HCT116 (cell line): ENCODE results near the gene HIPK2. TPM values are rescaled to one million over a fixed set of nuclear protein-coding genes. Genes with fewer than 3 reads are reported as not detected.

ENCODE experiments used
- ATAC-seq: fragments of 200-7000 bp; cut with Tn5 transposase; 2 replicates; pipeline ENCODE4 v1.9.1; 2020; ENCODE audit warnings: mild to moderate bottlenecking, moderate library complexity
- BruUV-seq: library from RNA; stranded (reverse); fragments of 400-500 nt; replicated peaks from 2 replicates; lab custom pipeline; 2021; lab: Mats Ljungman, UMichigan
- CTCF ChIA-PET: fragments of 300-600 bp; sonication (Branson Sonifier 250); formaldehyde crosslinking; loops from one replicate; lab custom pipeline; 2021; ENCODE audit warnings: antibody characterized with exemption; lab: Charles Lee
- POLR2A ChIA-PET: fragments of 300-600, 350-600 bp; sonication (Branson Sonifier 250); formaldehyde crosslinking; loops from one replicate; lab custom pipeline; 2021; ENCODE audit warnings: antibody characterized with exemption; lab: Charles Lee
- RAD21 ChIA-PET, 2 experiments: fragments of 300-600 bp; sonication (Branson Sonifier 250); formaldehyde crosslinking; loops; one replicate each; lab custom pipeline; 2023; ENCODE audit warnings: low total read pairs in 2 of 2; ENCODE audit not compliant: uncharacterized antibody in 2 of 2, unreplicated experiment in 2 of 2, low non-redundant PET in 1 of 2; lab: Charles Lee
- DNase-seq: peaks from one replicate; pipeline ENCODE4 v3.0.0-alpha.2; 2010; ENCODE audit warnings: low read depth, low spot score
- H2AFZ ChIP-seq: fragments of 200-600 bp; shearing (Covaris generic), sonication (generic); 2 replicates; pipeline ENCODE4 v1.6.1; 2017; ENCODE audit warnings: low read depth, mixed run types, mixed read lengths, antibody characterized with exemption, low read length; ENCODE audit not compliant: poor library complexity, severe bottlenecking
- H3K27ac ChIP-seq: 2 replicates; pipeline ENCODE4 v1.5.1; 2012; ENCODE audit warnings: low read depth, low read length
- H3K27me3 ChIP-seq: fragments of 200-600 bp; sonication (generic); 2 replicates; pipeline ENCODE4 v1.6.1; 2016; ENCODE audit warnings: mixed run types, low read length, mixed read lengths; ENCODE audit not compliant: insufficient read depth
- H3K36me3 ChIP-seq, 2 experiments: fragments of 200-500 bp in 1 of 2; fragments of 200-600 bp in 1 of 2; sonication (Bioruptor generic) in 1 of 2; sonication (generic) in 1 of 2; 2 replicates each; pipeline versions ENCODE4 v1.5.1 to v1.6.1; 2014 to 2016; ENCODE audit warnings: low read length in 2 of 2, inconsistent platforms in 1 of 2, mixed read lengths in 1 of 2, mixed run types in 1 of 2; ENCODE audit not compliant: insufficient read depth in 2 of 2, control insufficient read depth in 1 of 2
- H3K4me1 ChIP-seq, 2 experiments: fragments of 200-600 bp in 1 of 2; sonication (generic) in 1 of 2; 2 replicates each; pipeline versions ENCODE4 v1.5.1 to v1.6.1; 2012 to 2017; ENCODE audit warnings: low read length in 2 of 2, inconsistent platforms in 1 of 2, mild to moderate bottlenecking in 1 of 2, mixed read lengths in 1 of 2, mixed run types in 1 of 2, moderate library complexity in 1 of 2; ENCODE audit not compliant: insufficient read depth in 2 of 2, control insufficient read depth in 1 of 2
- H3K4me2 ChIP-seq: fragments of 200-600 bp; sonication (generic); 2 replicates; pipeline ENCODE4 v1.6.1; 2017; ENCODE audit warnings: mixed run types, low read length, mixed read lengths
- H3K4me3 ChIP-seq, 2 experiments: fragments of 200-600 bp in 1 of 2; sonication (generic) in 1 of 2; replicated peaks in 1 of 2; 2 replicates each; pipeline ENCODE4 v1.5.1; 2011 to 2016; ENCODE audit warnings: low read length in 2 of 2, control low read depth in 1 of 2, low read depth in 1 of 2, mild to moderate bottlenecking in 1 of 2, mixed read lengths in 1 of 2, mixed run types in 1 of 2
- H3K79me2 ChIP-seq: fragments of 200-600 bp; sonication (generic); 2 replicates; pipeline ENCODE4 v1.6.1; 2017; ENCODE audit warnings: mild to moderate bottlenecking, mixed run types, low read length, moderate library complexity, mixed read lengths; ENCODE audit not compliant: insufficient read depth
- H3K9ac ChIP-seq: fragments of 200-600 bp; sonication (generic); 2 replicates; pipeline ENCODE4 v1.6.1; 2016; ENCODE audit warnings: low read length, mixed read lengths
- H3K9me2 ChIP-seq: fragments of 200-600 bp; sonication (generic), shearing (Covaris generic); 2 replicates; pipeline ENCODE4 v1.6.1; 2017; ENCODE audit warnings: mixed run types, mild to moderate bottlenecking, moderate library complexity; ENCODE audit not compliant: insufficient read depth
- H3K9me3 ChIP-seq, 2 experiments: fragments of 200-500 bp in 1 of 2; fragments of 200-600 bp in 1 of 2; sonication (Bioruptor generic) in 1 of 2; sonication (generic) in 1 of 2; 2 replicates each; pipeline ENCODE4 v1.6.1; 2014 to 2017; ENCODE audit warnings: low read length in 2 of 2, mixed read lengths in 2 of 2, inconsistent platforms in 1 of 2, low read depth in 1 of 2, mild to moderate bottlenecking in 1 of 2, mixed run types in 1 of 2, moderate library complexity in 1 of 2; ENCODE audit not compliant: control insufficient read depth in 1 of 2, insufficient read depth in 1 of 2
- H4K20me1 ChIP-seq: fragments of 200-600 bp; sonication (generic), shearing (Covaris generic); 2 replicates; pipeline ENCODE4 v1.6.1; 2017; ENCODE audit warnings: mixed run types, mild to moderate bottlenecking, moderate library complexity; ENCODE audit not compliant: insufficient read depth
- ATF3 ChIP-seq: IDR thresholded peaks from 2 replicates; pipeline ENCODE4 v1.6.1; 2012
- CTCF ChIP-seq, 3 experiments: fragments of 200-600 bp in 1 of 3; sonication (generic) in 1 of 3; IDR thresholded peaks in 2 of 3; conservative IDR thresholded peaks in 1 of 3; 2 replicates each; pipeline ENCODE4 v1.5.1; 2012 to 2017; ENCODE audit warnings: low read depth in 2 of 3, low read length in 2 of 3, antibody characterized with exemption in 1 of 3, borderline replicate concordance in 1 of 3, control low read depth in 1 of 3, mild to moderate bottlenecking in 1 of 3, mixed read lengths in 1 of 3, mixed run types in 1 of 3, moderate library complexity in 1 of 3; ENCODE audit not compliant: insufficient read depth in 1 of 3
- ELF1 ChIP-seq: IDR thresholded peaks from 2 replicates; pipeline ENCODE4 v1.6.1; 2012; ENCODE audit warnings: low read depth, borderline replicate concordance
- EZH2 ChIP-seq: fragments of 200-600 bp; sonication (generic); IDR thresholded peaks from 2 replicates; pipeline ENCODE4 v1.6.1; 2017; ENCODE audit warnings: antibody characterized with exemption, mixed run types
- EZH2phosphoT487 ChIP-seq: fragments of 200-600 bp; IDR thresholded peaks from 2 replicates; pipeline ENCODE4 v1.6.1; 2018; ENCODE audit warnings: antibody characterized with exemption, borderline replicate concordance
- FOSL1 ChIP-seq: IDR thresholded peaks from 2 replicates; pipeline ENCODE4 v1.6.1; 2012; ENCODE audit warnings: low read depth
- JUND ChIP-seq: IDR thresholded peaks from 2 replicates; pipeline ENCODE4 v1.6.1; 2012
- MAX ChIP-seq: IDR thresholded peaks from 2 replicates; pipeline ENCODE4 v1.6.1; 2012
- POLR2A ChIP-seq: IDR thresholded peaks from 2 replicates; pipeline ENCODE4 v1.7.0; 2011; ENCODE audit warnings: borderline replicate concordance; ENCODE audit not compliant: insufficient read depth, insufficient read length; ENCODE audit errors: extremely low read depth
- POLR2AphosphoS5 ChIP-seq: IDR thresholded peaks from 2 replicates; pipeline ENCODE4 v1.6.1; 2011; ENCODE audit warnings: mild to moderate bottlenecking, low read depth, low read length, moderate library complexity
- RAD21 ChIP-seq: IDR thresholded peaks from 2 replicates; pipeline ENCODE4 v1.6.1; 2012; ENCODE audit warnings: low read depth, mild to moderate bottlenecking
- REST ChIP-seq: IDR thresholded peaks from 2 replicates; pipeline ENCODE4 v1.6.1; 2012; ENCODE audit warnings: low read depth
- SIN3A ChIP-seq: IDR thresholded peaks from 2 replicates; pipeline ENCODE4 v1.6.1; 2012; ENCODE audit warnings: low read depth
- SP1 ChIP-seq: IDR thresholded peaks from 2 replicates; pipeline ENCODE4 v1.6.1; 2012; ENCODE audit warnings: low read depth
- SRF ChIP-seq: IDR thresholded peaks from 2 replicates; pipeline ENCODE4 v1.6.1; 2012; ENCODE audit warnings: low read depth
- ZBTB33 ChIP-seq: IDR thresholded peaks from 2 replicates; pipeline ENCODE4 v1.6.1; 2011; ENCODE audit warnings: mild to moderate bottlenecking, low read length, moderate library complexity; ENCODE audit not compliant: insufficient replicate concordance; ENCODE audit errors: extremely low read depth
- ZFX ChIP-seq: fragments of 450-650 bp; IDR thresholded peaks from 2 replicates; pipeline ENCODE4 v1.6.1; 2017
- intact Hi-C: fragments of 100-400 bp; cut with micrococcal nuclease; formaldehyde crosslinking; loops from 2 replicates; pipeline ENCODE4 v1.10.0; 2022
- total RNA-seq: library from RNA; stranded (reverse); gene quantifications from one replicate; pipeline ENCODE4 v1.2.1, GENCODE V29; 2021; ENCODE audit not compliant: unreplicated experiment

The HIPK2 gene
- total RNA-seq, 1 experiment from 2014 or later: 49.5 TPM

- TF ChIP-seq ZBTB33 (no peak), POLR2A (no peak), SRF (no peak), FOSL1 (no peak), EZH2 (no peak), ZFX (no peak)
These were observed 104.6 kb downstream of the HIPK2 start (continued) for GRCh38 chr7:139673230-139673629.

- POLR2A ChIA-PET: interaction anchor here (0.8 kb wide), 1 partner anchor 9 kb away, joined by 3 read pairs; no protein-coding TSS in a partner anchor
- TF ChIP-seq POLR2A (no peak), POLR2AphosphoS5 (no peak), SIN3A (no peak), EZH2phosphoT487 (no peak), CTCF (IDR thresholded peaks at IDR 0.05 in 2 of 3, conservative IDR thresholded peaks at IDR 0.05 in 1 of 3; ENCODE audit: borderline replicate concordance in 1 of 3, insufficient read depth in 1 of 3, low read depth in 2 of 3, low read length in 2 of 3) (no peak), FOSL1 (no peak), RAD21 (no peak), MAX (no peak), SP1 (no peak), REST (no peak), ZFX (no peak), ATF3 (no peak), JUND (no peak), ELF1 (no peak)
- TF ChIP-seq, all 23 proteins: peak for 0
- Histone ChIP-seq H3K4me1 (peaks cover 12 to 68% of the 10 kb centered on the region in 2 experiments), H4K20me1 (no peaks in the 10 kb centered on the region), H3K9me2 (no peaks in the 10 kb centered on the region), H2AFZ (no peak overlapping the region), H3K4me2 (no peak overlapping the region), H3K27ac (no peak overlapping the region), H3K79me2 (peaks cover 4% of the 10 kb centered on the region), H3K27me3 (no peaks in the 10 kb centered on the region), H3K9ac (no peak overlapping the region), H3K4me3 (no peak overlapping the region), H3K36me3 (no peaks in the 10 kb centered on the region), H3K9me3 (no peaks in the 10 kb centered on the region)
- ChIA-PET CTCF (no interaction called here), RAD21 (no interaction called here)
- no TSS peak for BruUV-seq
- no peak for DNase-seq
- intact Hi-C loops: no loop called here
- ATAC-seq: no peak
These were observed 105.8 kb downstream of the HIPK2 start for GRCh38 chr7:139671967-139672366.
